HCT116 (cell line): Measurements from ENCODE around the gene UBE2E1.

Source experiments
- CTCF ChIP-seq, 3 experiments: fragments of 200-600 bp in 1 of 3; sonication (generic) in 1 of 3; IDR thresholded peaks in 2 of 3; conservative IDR thresholded peaks in 1 of 3; 2 replicates each; pipeline ENCODE4 v1.5.1; 2012 to 2017; ENCODE audit warnings: low read depth in 2 of 3, low read length in 2 of 3, antibody characterized with exemption in 1 of 3, borderline replicate concordance in 1 of 3, control low read depth in 1 of 3, mild to moderate bottlenecking in 1 of 3, mixed read lengths in 1 of 3, mixed run types in 1 of 3, moderate library complexity in 1 of 3; ENCODE audit not compliant: insufficient read depth in 1 of 3
- EZH2phosphoT487 ChIP-seq: fragments of 200-600 bp; IDR thresholded peaks from 2 replicates; pipeline ENCODE4 v1.6.1; 2018; ENCODE audit warnings: antibody characterized with exemption, borderline replicate concordance
- FOSL1 ChIP-seq: IDR thresholded peaks from 2 replicates; pipeline ENCODE4 v1.6.1; 2012; ENCODE audit warnings: low read depth

GRCh38 chr3:23797491-23797890, 8.3 kb upstream of the UBE2E1 start:
- TF ChIP-seq EZH2phosphoT487 (no peak), FOSL1 (no peak), CTCF (IDR thresholded peaks at IDR 0.05 in 2 of 3, conservative IDR thresholded peaks at IDR 0.05 in 1 of 3; ENCODE audit: borderline replicate concordance in 1 of 3, insufficient read depth in 1 of 3, low read depth in 2 of 3, low read length in 2 of 3) (no peak)
